Measurements from ENCODE around the gene MB21D2.

GRCh38 chr3:192805711-192806110 is 111.9 kb downstream of the MB21D2 start:
- no peak for TF ChIP-seq REST (IDR thresholded peaks at IDR 0.05; ENCODE audit: unreplicated experiment)
- TF ChIP-seq CTCF (conservative IDR thresholded peaks at IDR 0.05; ENCODE audit: low read depth in 2 of 2): no peak
- TF ChIP-seq CREB1 (CRISPR knock-in tag; IDR thresholded peaks at IDR 0.05; ENCODE audit: low read depth): no peak
- TF ChIP-seq STAT1 (IDR thresholded peaks at IDR 0.05; ENCODE audit: unreplicated experiment): no peak
- no peak for TF ChIP-seq POLR2AphosphoS5 (IDR thresholded peaks at IDR 0.05; ENCODE audit: low read depth)
- no peak for TF ChIP-seq EZH2 (IDR thresholded peaks at IDR 0.05; ENCODE audit: low read depth, unreplicated experiment)
- no peak for TF ChIP-seq EZH2phosphoT487 (IDR thresholded peaks at IDR 0.05; ENCODE audit: unreplicated experiment)
- no peak for TF ChIP-seq NANOG (IDR thresholded peaks at IDR 0.05; ENCODE audit: borderline replicate concordance)
- no peak for TF ChIP-seq ETS1 (IDR thresholded peaks at IDR 0.05)
- no peak for TF ChIP-seq JUNB (IDR thresholded peaks at IDR 0.05; ENCODE audit: unreplicated experiment)
- TF ChIP-seq ZNF462 (CRISPR knock-in tag; IDR thresholded peaks at IDR 0.05): no peak
- no peak for TF ChIP-seq ZNF114 (CRISPR knock-in tag; IDR thresholded peaks at IDR 0.05)
- no peak for TF ChIP-seq ZNF331 (CRISPR knock-in tag; IDR thresholded peaks at IDR 0.05; ENCODE audit: low read depth)

Data from GM23338 (cell line).